NK-92 treated with Interleukin-12 subunit alpha and Interleukin-12 subunit beta, amount 100 ng/mL, for 24 hours (cell line): ENCODE measurements around the gene ALOXE3.
"Not testable (repeated sequence)": the region's sequence is repeated elsewhere in the genome, so short reads cannot be mapped to it uniquely, and the experiment has no call there.

Experiments
- DNase-seq: peaks from one replicate; lab custom pipeline; 2025; lab: John Stamatoyannopoulos, UW

ALOXE3 gene

GRCh38 chr17:8121681-8122421 lies 3.5 kb upstream of the ALOXE3 start:
- peak; percentile 62 for DNase-seq

GRCh38 chr17:8121407-8121680 lies 3.0 kb upstream of the ALOXE3 start:
- no peak for DNase-seq

- peak; percentile 65 for DNase-seq
These were observed 2.4 kb upstream of the ALOXE3 start for GRCh38 chr17:8120520-8121406.

- peak; percentile 56 for DNase-seq
These were observed 1.5 kb upstream of the ALOXE3 start for GRCh38 chr17:8119581-8120519.

- peak; percentile 56 for DNase-seq
These were observed 661 bp upstream of the ALOXE3 start for GRCh38 chr17:8118769-8119580.

GRCh38 chr17:8117367-8117979 lies 841 bp downstream of the ALOXE3 start:
- DNase-seq, result no peak

- DNase-seq, result no peak
These were observed 1.5 kb downstream of the ALOXE3 start for GRCh38 chr17:8116776-8117175.

GRCh38 chr17:8110907-8111306 lies 7.4 kb downstream of the ALOXE3 start:
- DNase-seq, result no peak

GRCh38 chr17:8110456-8110804 lies 7.9 kb downstream of the ALOXE3 start:
- DNase-seq, result no peak

GRCh38 chr17:8109661-8110455 lies 8.5 kb downstream of the ALOXE3 start:
- DNase-seq, result peak; percentile 8

GRCh38 chr17:8108972-8109660 lies 9.2 kb downstream of the ALOXE3 start:
- DNase-seq, result no peak

- not testable (repeated sequence) for DNase-seq
These were observed 11.3 kb downstream of the ALOXE3 start for GRCh38 chr17:8106980-8107379.

- no peak for DNase-seq
These were observed 12.3 kb downstream of the ALOXE3 start for GRCh38 chr17:8105957-8106398.

GRCh38 chr17:8104911-8105310 lies 13.4 kb downstream of the ALOXE3 start:
- DNase-seq, result no peak

- no peak for DNase-seq
These were observed 14.8 kb downstream of the ALOXE3 start for GRCh38 chr17:8103549-8103948.

- no peak for DNase-seq
These were observed 16.6 kb downstream of the ALOXE3 start for GRCh38 chr17:8101721-8102120.

- DNase-seq, result no peak
These were observed 17.6 kb downstream of the ALOXE3 start for GRCh38 chr17:8100763-8101162.

GRCh38 chr17:8100111-8100510 lies 18.2 kb downstream of the ALOXE3 start:
- no peak for DNase-seq

GRCh38 chr17:8096541-8096940 lies 21.8 kb downstream of the ALOXE3 start:
- no peak for DNase-seq

- DNase-seq, result no peak
These were observed 23.0 kb downstream of the ALOXE3 start for GRCh38 chr17:8095361-8095760.
